Caco-2 (cell line): ENCODE data around the gene WDR73. TPM values are rescaled to one million over a fixed set of nuclear protein-coding genes. Genes with fewer than 3 reads are reported as not detected.

Experiments used
- BruUV-seq: library from RNA; stranded (reverse); fragments of 400-500 nt; replicated peaks from 2 replicates; lab custom pipeline; 2021; lab: Mats Ljungman, UMichigan
- CTCF ChIA-PET: fragments of 300-600 bp; sonication (Branson Sonifier 250); formaldehyde crosslinking; loops from one replicate; lab custom pipeline; 2022; ENCODE audit warnings: antibody characterized with exemption; lab: Charles Lee
- POLR2A ChIA-PET: fragments of 300-600 bp; sonication (Branson Sonifier 250); formaldehyde crosslinking; loops from one replicate; lab custom pipeline; 2022; ENCODE audit warnings: antibody characterized with exemption; lab: Charles Lee
- DNase-seq, 2 experiments: peaks; one replicate each; pipeline versions ENCODE4 v3.0.0 to v3.0.0-alpha.2; 2020 to 2022
- H3K27me3 ChIP-seq: replicated peaks from 2 replicates; pipeline ENCODE4 v1.6.0; 2011; ENCODE audit warnings: low read length; ENCODE audit not compliant: control insufficient read depth, insufficient read depth
- H3K36me3 ChIP-seq: 2 replicates; pipeline ENCODE4 v1.5.1; 2011; ENCODE audit warnings: low read length; ENCODE audit not compliant: control insufficient read depth, insufficient read depth
- H3K4me1 ChIP-seq: fragments of 250-450 bp; sonication (Bioruptor Pico); 2 replicates; pipeline ENCODE4 v1.5.1; 2020; ENCODE audit warnings: mild to moderate bottlenecking
- H3K4me3 ChIP-seq: 2 replicates; pipeline ENCODE4 v1.5.1; 2011; ENCODE audit warnings: low read depth, mild to moderate bottlenecking, control low read depth, low read length
- H3K9me3 ChIP-seq: fragments of 250-450 bp; sonication (Bioruptor Pico); 2 replicates; pipeline ENCODE4 v1.5.1; 2020; ENCODE audit warnings: mild to moderate bottlenecking, moderate library complexity
- H3K27ac Mint-ChIP-seq: one replicate; pipeline ENCODE4 v1.8.0; 2022; ENCODE audit warnings: mixed read lengths; ENCODE audit not compliant: unreplicated experiment
- H3K27me3 Mint-ChIP-seq: one replicate; pipeline ENCODE4 v1.8.0; 2022; ENCODE audit warnings: mixed read lengths; ENCODE audit not compliant: insufficient read depth, unreplicated experiment
- H3K36me3 Mint-ChIP-seq: one replicate; pipeline ENCODE4 v1.8.0; 2022; ENCODE audit warnings: mild to moderate bottlenecking, mixed read lengths; ENCODE audit not compliant: insufficient read depth, unreplicated experiment
- H3K4me1 Mint-ChIP-seq: one replicate; pipeline ENCODE4 v1.8.0; 2022; ENCODE audit warnings: low read depth, mixed read lengths; ENCODE audit not compliant: unreplicated experiment
- H3K4me3 Mint-ChIP-seq: one replicate; pipeline ENCODE4 v1.8.0; 2022; ENCODE audit warnings: mild to moderate bottlenecking, moderate library complexity, mixed read lengths; ENCODE audit not compliant: unreplicated experiment
- H3K9me3 Mint-ChIP-seq: one replicate; pipeline ENCODE4 v1.8.0; 2022; ENCODE audit warnings: mixed read lengths; ENCODE audit not compliant: unreplicated experiment
- CTCF ChIP-seq, 2 experiments: fragments of 200-600 bp in 1 of 2; IDR thresholded peaks; 1 replicate in 1 of 2; 2 replicates in 1 of 2; pipeline versions ENCODE4 v1.5.1 to v1.8.0; 2011 to 2022; ENCODE audit warnings: antibody characterized with exemption in 1 of 2, control low read depth in 1 of 2, inconsistent platforms in 1 of 2, low read depth in 1 of 2, low read length in 1 of 2, mild to moderate bottlenecking in 1 of 2, moderate library complexity in 1 of 2; ENCODE audit not compliant: insufficient read depth in 1 of 2, severe bottlenecking in 1 of 2, unreplicated experiment in 1 of 2
- intact Hi-C: fragments of 100-400 bp; cut with micrococcal nuclease; formaldehyde crosslinking; loops from one replicate; pipeline ENCODE4 v1.10.0; 2022; ENCODE audit not compliant: unreplicated experiment
- total RNA-seq: library from RNA; stranded (reverse); gene quantifications from 2 replicates; pipeline ENCODE4 v1.2.3, GENCODE V29; 2022

Gene WDR73
- total RNA-seq, 1 experiment from 2014 or later, result 32.7 TPM

GRCh38 chr15:84624359-84624758 lies 29.7 kb downstream of the WDR73 start:
- H3K4me3 ChIP-seq, result no peak overlapping the region
- H3K27me3 ChIP-seq, result no peaks in the 10 kb centered on the region
- ChIA-PET POLR2A (interaction anchor here (0.7 kb wide), 1 partner anchor 26 kb away, joined by 4 read pairs; no protein-coding TSS in a partner anchor), CTCF (no interaction called here)
- TF ChIP-seq CTCF (IDR thresholded peaks at IDR 0.05; ENCODE audit: insufficient read depth in 1 of 2, low read depth in 1 of 2, low read length in 1 of 2, severe bottlenecking in 1 of 2, unreplicated experiment in 1 of 2), result no peak
- peaks cover 7% of the 10 kb centered on the region for H3K36me3 ChIP-seq
- Mint-ChIP-seq H3K4me1 (no peaks in the 10 kb centered on the region), H3K27ac (peak overlapping the region; percentile 51), H3K36me3 (peaks cover 30% of the 10 kb centered on the region), H3K9me3 (peaks cover 26% of the 10 kb centered on the region), H3K4me3 (no peak overlapping the region), H3K27me3 (no peaks in the 10 kb centered on the region)
- no peak for DNase-seq
- H3K4me1 ChIP-seq, result no peaks in the 10 kb centered on the region
- intact Hi-C loops, result no loop called here
- H3K9me3 ChIP-seq, result peaks cover 20% of the 10 kb centered on the region
- BruUV-seq, result no TSS peak

GRCh38 chr15:84621358-84621979 lies 32.6 kb downstream of the WDR73 start:
- Mint-ChIP-seq H3K4me3 (no peak overlapping the region), H3K27ac (no peak overlapping the region), H3K4me1 (no peaks in the 10 kb centered on the region), H3K36me3 (peaks cover 30% of the 10 kb centered on the region), H3K9me3 (peaks cover 26% of the 10 kb centered on the region), H3K27me3 (no peaks in the 10 kb centered on the region)
- no peak for DNase-seq
- Histone ChIP-seq H3K4me1 (no peaks in the 10 kb centered on the region), H3K9me3 (peaks cover 20% of the 10 kb centered on the region), H3K36me3 (peaks cover 7% of the 10 kb centered on the region), H3K27me3 (no peaks in the 10 kb centered on the region), H3K4me3 (no peak overlapping the region)
- intact Hi-C loops, result no loop called here
- ChIA-PET POLR2A (no interaction called here), CTCF (no interaction called here)
- BruUV-seq, result no TSS peak
- TF ChIP-seq CTCF (IDR thresholded peaks at IDR 0.05; ENCODE audit: insufficient read depth in 1 of 2, low read depth in 1 of 2, low read length in 1 of 2, severe bottlenecking in 1 of 2, unreplicated experiment in 1 of 2), result no peak

GRCh38 chr15:84620626-84621025 lies 33.5 kb downstream of the WDR73 start:
- H3K4me1 ChIP-seq, result no peaks in the 10 kb centered on the region
- H3K9me3 Mint-ChIP-seq, result peaks cover 26% of the 10 kb centered on the region
- TF ChIP-seq CTCF (IDR thresholded peaks at IDR 0.05; ENCODE audit: insufficient read depth in 1 of 2, low read depth in 1 of 2, low read length in 1 of 2, severe bottlenecking in 1 of 2, unreplicated experiment in 1 of 2), result no peak
- H3K27me3 ChIP-seq, result no peaks in the 10 kb centered on the region
- H3K27me3 Mint-ChIP-seq, result no peaks in the 10 kb centered on the region
- BruUV-seq, result no TSS peak
- ChIA-PET CTCF (no interaction called here), POLR2A (no interaction called here)
- H3K36me3 Mint-ChIP-seq, result peaks cover 30% of the 10 kb centered on the region
- no peaks in the 10 kb centered on the region for H3K4me1 Mint-ChIP-seq
- H3K36me3 ChIP-seq, result peaks cover 7% of the 10 kb centered on the region
- no peak for DNase-seq
- H3K4me3 ChIP-seq, result no peak overlapping the region
- H3K9me3 ChIP-seq, result peaks cover 20% of the 10 kb centered on the region
- H3K4me3 Mint-ChIP-seq, result no peak overlapping the region
- intact Hi-C loops, result no loop called here
- no peak overlapping the region for H3K27ac Mint-ChIP-seq
